Temporal lobe (tissue), 1 donor: ENCODE data around the gene HSPB8. TPM values are rescaled to one million over a fixed set of nuclear protein-coding genes. Genes with fewer than 3 reads are reported as not detected.

Source experiments
- total RNA-seq: library from RNA; depleted of rRNA; stranded (reverse); fragments of >200 nt; gene quantifications from one replicate; pipeline ENCODE4 v1.2.3, GENCODE V29; 2014

The HSPB8 gene
- total RNA-seq, 1 donor from 2014 or later: 1.2 TPM

Other genes starting within 250 kb of the HSPB8 start
- 13.8 TPM for gene SRRM4, start 197.4 kb upstream of the HSPB8 start, total RNA-seq
- not detected for gene CCDC60, start 155.8 kb downstream of the HSPB8 start, total RNA-seq